ENCODE results near the gene TTLL3. TPM values are rescaled to one million over a fixed set of nuclear protein-coding genes. Genes with fewer than 3 reads are reported as not detected.

TTLL3 gene
- polyA plus RNA-seq, 1 donor from 2014 or later = 47.6 TPM

DNA sequence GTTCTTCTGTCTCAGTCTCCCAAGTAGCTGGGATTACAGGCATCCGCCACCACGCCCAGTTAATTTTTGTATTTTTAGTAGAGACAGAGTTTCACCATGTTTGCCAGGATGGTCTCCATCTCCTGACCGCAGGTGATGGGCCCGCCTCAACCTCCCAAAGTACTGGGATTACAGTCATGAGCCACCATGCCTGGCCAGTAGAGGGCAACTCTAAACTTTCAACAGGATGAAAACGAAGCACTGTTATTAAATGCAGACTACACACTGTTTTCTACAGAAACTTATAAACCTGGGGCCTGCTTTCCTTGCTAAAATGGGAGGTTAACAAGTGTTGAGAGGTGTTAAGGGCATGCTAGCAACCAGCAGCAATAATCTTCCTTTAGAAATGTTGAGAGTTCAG, 9.5 kb upstream of the TTLL3 start:
- no peak overlapping the region for H3K27ac ChIP-seq (ENCODE audit: low read length)

DNA sequence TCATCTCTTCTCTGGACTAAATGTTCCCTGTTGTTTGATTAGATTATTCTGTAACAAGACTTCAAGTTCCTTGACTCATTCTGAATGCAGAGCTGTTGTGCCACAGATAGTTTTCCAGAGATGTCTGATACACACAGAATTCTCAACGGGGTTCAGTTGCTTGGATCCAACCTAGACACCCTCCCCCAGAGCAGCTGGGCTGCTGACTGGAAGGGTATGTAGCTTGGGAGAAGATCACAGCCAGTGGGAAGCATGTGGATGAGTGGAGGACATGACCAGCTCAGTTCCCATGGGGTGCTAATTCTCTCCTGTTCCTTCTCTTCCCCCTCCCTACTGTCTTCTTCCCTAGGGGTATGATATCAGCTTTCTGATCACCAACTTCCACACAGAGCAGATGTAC, 6.6 kb upstream of the TTLL3 start:
- Histone ChIP-seq H3K4me3 (ENCODE audit: low read length) (no peak overlapping the region), H3K27me3 (ENCODE audit: insufficient read depth, low read depth, low read length) (no peaks in the 10 kb centered on the region), H3K9me2 (ENCODE audit: insufficient read depth, low read length) (no peaks in the 10 kb centered on the region), H3K4me2 (ENCODE audit: low read length) (no peak overlapping the region), H3K9ac (ENCODE audit: low read length) (no peak overlapping the region), H4K20me1 (ENCODE audit: insufficient read depth) (no peaks in the 10 kb centered on the region), H3K36me3 (ENCODE audit: insufficient read depth, low read length) (no peaks in the 10 kb centered on the region), H3K9me3 (ENCODE audit: low read length) (no peaks in the 10 kb centered on the region), H2AFZ (ENCODE audit: low read depth, low read length) (no peak overlapping the region), H3F3A (ENCODE audit: insufficient read depth, low read length, poor library complexity, severe bottlenecking) (no peaks in the 10 kb centered on the region), H3K27ac (ENCODE audit: low read length) (no peak overlapping the region), H3K79me2 (replicated peaks; ENCODE audit: insufficient read depth, low read length) (no peaks in the 10 kb centered on the region)
- TF ChIP-seq POLR2AphosphoS5 (IDR thresholded peaks at IDR 0.05) (no peak), MXI1 (conservative IDR thresholded peaks at IDR 0.05; ENCODE audit: poor library complexity, severe bottlenecking) (no peak), EP300 (conservative IDR thresholded peaks at IDR 0.05; ENCODE audit: poor library complexity, severe bottlenecking) (no peak), TAF1 (IDR thresholded peaks at IDR 0.05; ENCODE audit: low read depth) (no peak), RAD21 (conservative IDR thresholded peaks at IDR 0.05) (no peak), EZH2 (IDR thresholded peaks at IDR 0.05; ENCODE audit: borderline replicate concordance, insufficient read depth, low read length, poor library complexity, severe bottlenecking) (no peak), SMC3 (conservative IDR thresholded peaks at IDR 0.05; ENCODE audit: poor library complexity) (no peak)
- TF ChIP-seq, protein P1, sequence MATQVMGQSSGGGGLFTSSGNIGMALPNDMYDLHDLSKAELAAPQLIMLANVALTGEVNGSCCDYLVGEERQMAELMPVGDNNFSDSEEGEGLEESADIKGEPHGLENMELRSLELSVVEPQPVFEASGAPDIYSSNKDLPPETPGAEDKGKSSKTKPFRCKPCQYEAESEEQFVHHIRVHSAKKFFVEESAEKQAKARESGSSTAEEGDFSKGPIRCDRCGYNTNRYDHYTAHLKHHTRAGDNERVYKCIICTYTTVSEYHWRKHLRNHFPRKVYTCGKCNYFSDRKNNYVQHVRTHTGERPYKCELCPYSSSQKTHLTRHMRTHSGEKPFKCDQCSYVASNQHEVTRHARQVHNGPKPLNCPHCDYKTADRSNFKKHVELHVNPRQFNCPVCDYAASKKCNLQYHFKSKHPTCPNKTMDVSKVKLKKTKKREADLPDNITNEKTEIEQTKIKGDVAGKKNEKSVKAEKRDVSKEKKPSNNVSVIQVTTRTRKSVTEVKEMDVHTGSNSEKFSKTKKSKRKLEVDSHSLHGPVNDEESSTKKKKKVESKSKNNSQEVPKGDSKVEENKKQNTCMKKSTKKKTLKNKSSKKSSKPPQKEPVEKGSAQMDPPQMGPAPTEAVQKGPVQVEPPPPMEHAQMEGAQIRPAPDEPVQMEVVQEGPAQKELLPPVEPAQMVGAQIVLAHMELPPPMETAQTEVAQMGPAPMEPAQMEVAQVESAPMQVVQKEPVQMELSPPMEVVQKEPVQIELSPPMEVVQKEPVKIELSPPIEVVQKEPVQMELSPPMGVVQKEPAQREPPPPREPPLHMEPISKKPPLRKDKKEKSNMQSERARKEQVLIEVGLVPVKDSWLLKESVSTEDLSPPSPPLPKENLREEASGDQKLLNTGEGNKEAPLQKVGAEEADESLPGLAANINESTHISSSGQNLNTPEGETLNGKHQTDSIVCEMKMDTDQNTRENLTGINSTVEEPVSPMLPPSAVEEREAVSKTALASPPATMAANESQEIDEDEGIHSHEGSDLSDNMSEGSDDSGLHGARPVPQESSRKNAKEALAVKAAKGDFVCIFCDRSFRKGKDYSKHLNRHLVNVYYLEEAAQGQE (IDR thresholded peaks at IDR 0.05; ENCODE audit: borderline replicate concordance) = no peak
- TF ChIP-seq, protein P2, sequence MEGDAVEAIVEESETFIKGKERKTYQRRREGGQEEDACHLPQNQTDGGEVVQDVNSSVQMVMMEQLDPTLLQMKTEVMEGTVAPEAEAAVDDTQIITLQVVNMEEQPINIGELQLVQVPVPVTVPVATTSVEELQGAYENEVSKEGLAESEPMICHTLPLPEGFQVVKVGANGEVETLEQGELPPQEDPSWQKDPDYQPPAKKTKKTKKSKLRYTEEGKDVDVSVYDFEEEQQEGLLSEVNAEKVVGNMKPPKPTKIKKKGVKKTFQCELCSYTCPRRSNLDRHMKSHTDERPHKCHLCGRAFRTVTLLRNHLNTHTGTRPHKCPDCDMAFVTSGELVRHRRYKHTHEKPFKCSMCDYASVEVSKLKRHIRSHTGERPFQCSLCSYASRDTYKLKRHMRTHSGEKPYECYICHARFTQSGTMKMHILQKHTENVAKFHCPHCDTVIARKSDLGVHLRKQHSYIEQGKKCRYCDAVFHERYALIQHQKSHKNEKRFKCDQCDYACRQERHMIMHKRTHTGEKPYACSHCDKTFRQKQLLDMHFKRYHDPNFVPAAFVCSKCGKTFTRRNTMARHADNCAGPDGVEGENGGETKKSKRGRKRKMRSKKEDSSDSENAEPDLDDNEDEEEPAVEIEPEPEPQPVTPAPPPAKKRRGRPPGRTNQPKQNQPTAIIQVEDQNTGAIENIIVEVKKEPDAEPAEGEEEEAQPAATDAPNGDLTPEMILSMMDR (IDR thresholded peaks at IDR 0.05; ENCODE audit: poor library complexity, severe bottlenecking) = no peak

More for the DNA sequence above, 9.5 kb upstream of the TTLL3 start:
- no peaks in the 10 kb centered on the region for H3F3A ChIP-seq (ENCODE audit: insufficient read depth, low read length, poor library complexity, severe bottlenecking)
- no peak overlapping the region for H3K9ac ChIP-seq (ENCODE audit: low read length)
- H3K79me2 ChIP-seq (replicated peaks; ENCODE audit: insufficient read depth, low read length) = peaks cover under 1% of the 10 kb centered on the region
- H3K36me3 ChIP-seq (ENCODE audit: insufficient read depth, low read length) = no peaks in the 10 kb centered on the region
- TF ChIP-seq, protein P2 (IDR thresholded peaks at IDR 0.05; ENCODE audit: poor library complexity, severe bottlenecking) = peak; percentile 20
- TF ChIP-seq EZH2 (IDR thresholded peaks at IDR 0.05; ENCODE audit: borderline replicate concordance, insufficient read depth, low read length, poor library complexity, severe bottlenecking) = no peak
- H2AFZ ChIP-seq (ENCODE audit: low read depth, low read length) = no peak overlapping the region
- no peaks in the 10 kb centered on the region for H4K20me1 ChIP-seq (ENCODE audit: insufficient read depth)
- no peaks in the 10 kb centered on the region for H3K9me2 ChIP-seq (ENCODE audit: insufficient read depth, low read length)
- H3K4me3 ChIP-seq (ENCODE audit: low read length) = no peak overlapping the region
- no peaks in the 10 kb centered on the region for H3K9me3 ChIP-seq (ENCODE audit: low read length)
- H3K27me3 ChIP-seq (ENCODE audit: insufficient read depth, low read depth, low read length) = no peaks in the 10 kb centered on the region
- H3K4me2 ChIP-seq (ENCODE audit: low read length) = no peak overlapping the region
